Transverse colon (tissue), 4 donors: Measurements from ENCODE around the gene GALNT9. TPM values are rescaled to one million over a fixed set of nuclear protein-coding genes. Genes with fewer than 3 reads are reported as not detected.

Experiments
- DNase-seq: peaks from one replicate; pipeline ENCODE4 v3.0.0-alpha.2; 2019
- H3K27ac ChIP-seq, 4 donors: fragments of 200-600 bp; sonication (generic); 2 replicates each; pipeline ENCODE4 v1.5.1; 2016 to 2018; ENCODE audit warnings: inconsistent platforms in 4 of 4
- H3K27me3 ChIP-seq: fragments of 200-600 bp; sonication (generic); 2 replicates; pipeline ENCODE4 v1.5.1; 2017; ENCODE audit warnings: inconsistent platforms
- H3K36me3 ChIP-seq, 4 donors: fragments of 200-600 bp; sonication (generic); 2 replicates each; pipeline ENCODE4 v1.5.1; 2017 to 2019; ENCODE audit warnings: inconsistent platforms in 4 of 4
- H3K4me1 ChIP-seq, 4 donors: fragments of 200-600 bp; sonication (generic); 2 replicates each; pipeline ENCODE4 v1.5.1; 2017 to 2020; ENCODE audit warnings: inconsistent platforms in 4 of 4
- H3K4me3 ChIP-seq, 4 donors: fragments of 200-600 bp; sonication (generic); 1 replicate in 1 of 4; 2 replicates in 3 of 4; pipeline versions ENCODE4 v1.5.1 to v1.6.1; 2017 to 2019; ENCODE audit warnings: inconsistent platforms in 4 of 4
- H3K9me3 ChIP-seq, 2 donors: fragments of 200-600 bp; sonication (generic); 2 replicates each; pipeline ENCODE4 v1.5.1; 2017 to 2019; ENCODE audit warnings: inconsistent platforms in 2 of 2
- EP300 ChIP-seq: sonication (generic); formaldehyde crosslinking; IDR thresholded peaks from one replicate; pipeline ENCODE4 v1.6.1; 2017; ENCODE audit warnings: antibody characterized with exemption, low read depth
- POLR2A ChIP-seq: fragments of 450-650 bp; IDR thresholded peaks from one replicate; pipeline ENCODE4 v1.6.1; 2016; ENCODE audit warnings: antibody characterized with exemption, mild to moderate bottlenecking, moderate library complexity
- POLR2AphosphoS5 ChIP-seq, 3 donors: sonication (generic); formaldehyde crosslinking; IDR thresholded peaks; one replicate each; pipeline ENCODE4 v1.6.1; 2016; ENCODE audit warnings: antibody characterized with exemption in 3 of 3
- WGBS, 2 donors: methylation state at CpG; one replicate each; pipeline ENCODE4 v1.1.5; 2018; ENCODE audit warnings: low coverage in 1 of 2; 5-methylcytosine and 5-hydroxymethylcytosine counted together
- in situ Hi-C, 4 donors: fragments of 200-750 bp; cut with MboI; loops; one replicate each; pipeline versions ENCODE4 v1.15.0 to v1.15.1; 2017; ENCODE audit warnings: low sequenced_read_pairs in 3 of 4, low pct_ligation_motif_present in 1 of 4, low pct_unique_long_range_greater_than_20kb in 1 of 4
- intact Hi-C: fragments of 100-400 bp; cut with DNase I; formaldehyde crosslinking; loops from one replicate; pipeline ENCODE4 v1.15.1; 2023; ENCODE audit warnings: low total_unique reads
- total RNA-seq, 4 donors: library from RNA; depleted of rRNA; stranded (reverse); fragments of >200 nt; gene quantifications; one replicate each; pipeline ENCODE4 v1.1.0, GENCODE V29; 2016
- TF ChIP-seq, protein P1 (sequence below), 5 experiments: fragments of 200-600 bp in 3 of 5; fragments of 450-650 bp in 2 of 5; sonication (generic) in 3 of 5; IDR thresholded peaks; 1 replicate in 2 of 5; 2 replicates in 3 of 5; pipeline ENCODE4 v1.5.1; 2016 to 2017; ENCODE audit warnings: antibody characterized with exemption in 5 of 5, inconsistent platforms in 3 of 5, mild to moderate bottlenecking in 2 of 5, moderate library complexity in 1 of 5

The GALNT9 gene
- total RNA-seq, 4 donors from 2014 or later, result 0.82 to 4.5 TPM; not detected in 2

DNA sequence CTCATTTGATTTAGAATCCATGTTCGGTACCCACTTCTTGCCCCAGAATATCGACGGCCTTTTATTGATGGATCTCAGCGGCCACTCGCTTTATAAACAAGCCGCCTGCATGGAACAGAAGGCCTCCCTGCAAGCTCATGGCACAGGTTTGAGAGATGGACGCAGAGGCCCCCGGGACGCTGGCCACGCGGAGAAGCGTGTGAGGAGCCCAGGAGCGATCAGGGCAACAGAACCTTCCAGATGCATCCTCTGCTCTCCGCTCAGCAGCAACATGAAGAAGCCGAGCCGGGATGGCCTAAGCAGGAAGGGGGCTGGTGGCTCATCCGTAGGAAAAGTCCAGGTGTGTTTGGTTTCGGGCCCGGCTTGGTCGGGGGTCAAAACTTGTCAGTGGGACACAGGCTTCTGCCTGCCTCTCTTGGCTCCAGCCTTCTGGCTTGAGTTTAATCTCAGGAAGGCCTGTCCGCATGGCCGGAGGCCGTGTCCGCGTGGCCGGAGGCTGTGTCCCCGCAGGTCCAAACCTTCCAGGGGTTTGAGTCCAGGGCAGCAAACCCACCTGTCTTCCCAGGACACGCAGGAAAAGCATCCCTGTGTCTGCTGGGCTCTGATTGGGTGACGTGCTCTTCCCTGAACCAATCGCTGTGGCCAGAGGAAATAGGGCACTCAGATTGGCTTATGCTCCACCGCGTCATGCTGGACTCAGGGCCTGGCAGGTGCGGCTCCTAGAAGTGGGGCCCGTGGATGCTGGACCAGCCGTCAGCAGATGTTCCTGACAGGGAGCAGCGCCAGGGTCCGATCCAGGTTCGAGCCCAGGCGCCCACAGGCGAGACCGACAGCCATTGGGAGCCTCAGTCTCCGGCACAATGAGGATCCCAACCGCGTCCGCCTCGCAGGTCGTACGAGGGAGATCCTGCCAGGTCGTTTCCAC is 65.0 kb downstream of the GALNT9 start:
- in situ Hi-C loops (no loop called here), intact Hi-C loops (no loop called here)
- Histone ChIP-seq H3K36me3 (no peaks in the 10 kb centered on the region), H3K27me3 (no peaks in the 10 kb centered on the region), H3K4me1 (no peaks in the 10 kb centered on the region), H3K4me3 (no peak overlapping the region), H3K27ac (no peak overlapping the region), H3K9me3 (no peaks in the 10 kb centered on the region)
- no peak for DNase-seq
- TF ChIP-seq EP300 (no peak), POLR2AphosphoS5 (IDR thresholded peaks at IDR 0.05) (no peak), POLR2A (no peak)
- TF ChIP-seq, protein P1, sequence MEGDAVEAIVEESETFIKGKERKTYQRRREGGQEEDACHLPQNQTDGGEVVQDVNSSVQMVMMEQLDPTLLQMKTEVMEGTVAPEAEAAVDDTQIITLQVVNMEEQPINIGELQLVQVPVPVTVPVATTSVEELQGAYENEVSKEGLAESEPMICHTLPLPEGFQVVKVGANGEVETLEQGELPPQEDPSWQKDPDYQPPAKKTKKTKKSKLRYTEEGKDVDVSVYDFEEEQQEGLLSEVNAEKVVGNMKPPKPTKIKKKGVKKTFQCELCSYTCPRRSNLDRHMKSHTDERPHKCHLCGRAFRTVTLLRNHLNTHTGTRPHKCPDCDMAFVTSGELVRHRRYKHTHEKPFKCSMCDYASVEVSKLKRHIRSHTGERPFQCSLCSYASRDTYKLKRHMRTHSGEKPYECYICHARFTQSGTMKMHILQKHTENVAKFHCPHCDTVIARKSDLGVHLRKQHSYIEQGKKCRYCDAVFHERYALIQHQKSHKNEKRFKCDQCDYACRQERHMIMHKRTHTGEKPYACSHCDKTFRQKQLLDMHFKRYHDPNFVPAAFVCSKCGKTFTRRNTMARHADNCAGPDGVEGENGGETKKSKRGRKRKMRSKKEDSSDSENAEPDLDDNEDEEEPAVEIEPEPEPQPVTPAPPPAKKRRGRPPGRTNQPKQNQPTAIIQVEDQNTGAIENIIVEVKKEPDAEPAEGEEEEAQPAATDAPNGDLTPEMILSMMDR (IDR thresholded peaks at IDR 0.05), result no peak
- 69 to 86% methylated on average over 3 to 44 of the region's 49 CpGs for WGBS, 2 donors

DNA sequence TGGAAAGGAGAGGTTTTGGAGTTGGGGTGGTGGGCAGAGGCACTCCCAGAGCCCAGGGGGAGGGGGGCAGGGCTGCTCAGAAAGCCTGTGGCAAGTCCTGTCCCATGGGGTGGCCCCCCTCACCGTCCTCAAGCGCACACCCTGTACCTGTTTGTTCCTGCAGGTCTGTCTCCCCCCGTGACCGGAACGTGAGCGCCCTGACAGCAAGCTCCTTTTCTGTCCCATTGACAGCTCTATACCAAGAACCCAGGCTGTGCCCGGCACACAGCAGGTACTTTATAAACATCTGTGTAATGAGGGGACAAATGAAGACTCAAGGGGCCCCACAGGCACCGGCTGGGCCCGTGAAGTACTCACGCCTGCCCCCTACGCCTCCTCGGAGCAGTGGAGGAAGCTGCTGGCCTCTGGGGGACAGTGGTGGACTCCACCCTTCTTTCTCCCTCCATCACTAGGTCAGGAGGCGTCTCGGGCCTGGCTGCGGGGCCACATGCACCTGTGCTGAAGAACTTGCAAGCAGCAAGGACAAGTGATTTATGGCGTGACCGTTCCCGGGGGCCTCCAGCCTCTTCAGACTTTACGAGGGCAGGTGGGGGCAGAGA is 65.8 kb downstream of the GALNT9 start:
- H3K9me3 ChIP-seq, result no peaks in the 10 kb centered on the region
- 60 to 70% methylated on average over 2 to 16 of the region's 19 CpGs for WGBS, 2 donors
- H3K4me3 ChIP-seq, result no peak overlapping the region
- in situ Hi-C loops (no loop called here), intact Hi-C loops (no loop called here)
- H3K36me3 ChIP-seq, result no peaks in the 10 kb centered on the region
- no peak for DNase-seq
- H3K27me3 ChIP-seq, result no peaks in the 10 kb centered on the region
- no peaks in the 10 kb centered on the region for H3K4me1 ChIP-seq
- no peak for TF ChIP-seq POLR2AphosphoS5 (IDR thresholded peaks at IDR 0.05)
- no peak for TF ChIP-seq POLR2A
- TF ChIP-seq EP300, result no peak
- H3K27ac ChIP-seq, result no peak overlapping the region

DNA sequence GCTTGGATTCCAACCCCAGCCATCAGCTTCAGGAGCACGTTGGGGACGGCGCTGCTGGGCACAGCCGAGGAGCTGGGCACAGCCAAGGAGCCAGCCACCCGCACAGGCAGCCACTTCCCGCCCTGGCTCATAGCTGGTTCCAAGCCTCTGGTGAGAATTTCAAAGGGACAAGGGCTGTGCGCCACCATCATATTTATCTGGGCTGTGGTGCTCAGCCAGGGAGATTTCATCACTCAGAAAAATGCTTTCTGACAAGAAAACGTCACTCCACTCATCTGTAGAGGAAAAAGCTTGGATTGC is 66.4 kb downstream of the GALNT9 start:
- Histone ChIP-seq H3K4me3 (no peak overlapping the region), H3K4me1 (no peaks in the 10 kb centered on the region), H3K36me3 (no peaks in the 10 kb centered on the region), H3K27ac (no peak overlapping the region), H3K27me3 (no peaks in the 10 kb centered on the region), H3K9me3 (no peaks in the 10 kb centered on the region)
- TF ChIP-seq POLR2A, result no peak
- no peak for TF ChIP-seq POLR2AphosphoS5 (IDR thresholded peaks at IDR 0.05)
- TF ChIP-seq, protein P1 (IDR thresholded peaks at IDR 0.05), result no peak
- TF ChIP-seq EP300, result no peak
- no peak for DNase-seq
- in situ Hi-C loops (no loop called here), intact Hi-C loops (no loop called here)
- WGBS, 2 donors, result 40 to 72% methylated on average over 1 to 8 of the region's 8 CpGs

- no peak for DNase-seq
- no peaks in the 10 kb centered on the region for H3K9me3 ChIP-seq
- H3K4me3 ChIP-seq, result no peak overlapping the region
- TF ChIP-seq POLR2A (no peak), POLR2AphosphoS5 (IDR thresholded peaks at IDR 0.05) (no peak), EP300 (no peak)
- TF ChIP-seq, protein P1 (IDR thresholded peaks at IDR 0.05), result no peak
- intact Hi-C loops (no loop called here), in situ Hi-C loops (no loop called here)
- H3K27me3 ChIP-seq, result no peaks in the 10 kb centered on the region
- 92% methylated on average over 35 of the region's 40 CpGs; no CpG with 5 or more reads in 1 of the 2 donors for WGBS, 2 donors
- no peaks in the 10 kb centered on the region for H3K36me3 ChIP-seq
- H3K27ac ChIP-seq, result no peak overlapping the region
- no peaks in the 10 kb centered on the region for H3K4me1 ChIP-seq
Observed at GRCh38 chr12:132262256-132263060, 66.9 kb downstream of the GALNT9 start.
